Measurements from ENCODE around the gene CTTNBP2.

CTTNBP2 gene

GRCh38 chr7:117791877-117792780, 81.1 kb downstream of the CTTNBP2 start:
- no peak for DNase-seq (ENCODE audit: low read depth in 2 of 3, low spot score in 1 of 3)

- no peak for DNase-seq (ENCODE audit: low read depth in 2 of 3, low spot score in 1 of 3)
These were observed 82.5 kb downstream of the CTTNBP2 start for GRCh38 chr7:117790731-117791130.

- DNase-seq (ENCODE audit: low read depth in 2 of 3, low spot score in 1 of 3), result no peak
These were observed 83.0 kb downstream of the CTTNBP2 start for GRCh38 chr7:117790251-117790650.

- no peak for DNase-seq (ENCODE audit: low read depth in 2 of 3, low spot score in 1 of 3)
These were observed 87.8 kb downstream of the CTTNBP2 start for GRCh38 chr7:117785431-117785830.

- no peak for DNase-seq (ENCODE audit: low read depth in 2 of 3, low spot score in 1 of 3)
These were observed 88.9 kb downstream of the CTTNBP2 start for GRCh38 chr7:117784315-117784714.

GRCh38 chr7:117782761-117783160, 90.5 kb downstream of the CTTNBP2 start:
- no peak for DNase-seq (ENCODE audit: low read depth in 2 of 3, low spot score in 1 of 3)

- DNase-seq (ENCODE audit: low read depth in 2 of 3, low spot score in 1 of 3), result no peak
These were observed 91.5 kb downstream of the CTTNBP2 start for GRCh38 chr7:117781707-117782106.

GRCh38 chr7:117780832-117781231, 92.4 kb downstream of the CTTNBP2 start:
- no peak for DNase-seq (ENCODE audit: low read depth in 2 of 3, low spot score in 1 of 3)

- DNase-seq (ENCODE audit: low read depth in 2 of 3, low spot score in 1 of 3), result no peak
These were observed 95.7 kb downstream of the CTTNBP2 start for GRCh38 chr7:117777335-117778142.

- no peak for DNase-seq (ENCODE audit: low read depth in 2 of 3, low spot score in 1 of 3)
These were observed 97.0 kb downstream of the CTTNBP2 start for GRCh38 chr7:117776224-117776623.

- DNase-seq (ENCODE audit: low read depth in 2 of 3, low spot score in 1 of 3), result no peak
These were observed 97.4 kb downstream of the CTTNBP2 start for GRCh38 chr7:117775801-117776200.

- DNase-seq (ENCODE audit: low read depth in 2 of 3, low spot score in 1 of 3), result no peak
These were observed 98.3 kb downstream of the CTTNBP2 start for GRCh38 chr7:117774943-117775342.

- no peak for DNase-seq (ENCODE audit: low read depth in 2 of 3, low spot score in 1 of 3)
These were observed 100.8 kb downstream of the CTTNBP2 start for GRCh38 chr7:117772421-117772820.

- DNase-seq (ENCODE audit: low read depth in 2 of 3, low spot score in 1 of 3), result no peak
These were observed 101.5 kb downstream of the CTTNBP2 start for GRCh38 chr7:117771756-117772155.

GRCh38 chr7:117769085-117769484, 104.2 kb downstream of the CTTNBP2 start:
- no peak for DNase-seq (ENCODE audit: low read depth in 2 of 3, low spot score in 1 of 3)

- no peak for DNase-seq (ENCODE audit: low read depth in 2 of 3, low spot score in 1 of 3)
These were observed 105.3 kb downstream of the CTTNBP2 start for GRCh38 chr7:117767951-117768350.

GRCh38 chr7:117766913-117767312, 106.3 kb downstream of the CTTNBP2 start:
- no peak for DNase-seq (ENCODE audit: low read depth in 2 of 3, low spot score in 1 of 3)

GRCh38 chr7:117764031-117764430, 109.2 kb downstream of the CTTNBP2 start:
- no peak for DNase-seq (ENCODE audit: low read depth in 2 of 3, low spot score in 1 of 3)

GRCh38 chr7:117762055-117762454, 111.2 kb downstream of the CTTNBP2 start:
- DNase-seq (ENCODE audit: low read depth in 2 of 3, low spot score in 1 of 3), result no peak

- no peak for DNase-seq (ENCODE audit: low read depth in 2 of 3, low spot score in 1 of 3)
These were observed 113.1 kb downstream of the CTTNBP2 start for GRCh38 chr7:117759950-117760640.

- DNase-seq (ENCODE audit: low read depth in 2 of 3, low spot score in 1 of 3), result no peak
These were observed 115.8 kb downstream of the CTTNBP2 start for GRCh38 chr7:117757440-117757839.

Measured in stimulated activated CD4-positive, alpha-beta T cell treated with anti-CD3 and anti-CD28 coated beads, Interleukin-12 subunit alpha, Interleukin-12 subunit beta, amount 100 ng/mL, for 48 hours (primary cell).